NCI-H128 (cell line): ENCODE results near the gene TIMM29.
"Not testable (repeated sequence)": the region's sequence is repeated elsewhere in the genome, so short reads cannot be mapped to it uniquely, and the experiment has no call there.

ENCODE experiments used
- DNase-seq: peaks from one replicate; lab custom pipeline; 2025; ENCODE audit not compliant: unreplicated experiment; lab: John Stamatoyannopoulos, UW

The TIMM29 gene

GRCh38 chr19:10936661-10937084 is 8.1 kb downstream of the TIMM29 start:
- peak; percentile 79 for DNase-seq

- DNase-seq: not testable (repeated sequence)
These were observed 13.0 kb downstream of the TIMM29 start for GRCh38 chr19:10941649-10942048.

- not testable (repeated sequence) for DNase-seq
These were observed 14.8 kb downstream of the TIMM29 start for GRCh38 chr19:10943412-10943811.

GRCh38 chr19:10945264-10945663 is 16.7 kb downstream of the TIMM29 start:
- no peak for DNase-seq

- DNase-seq: no peak
These were observed 18.5 kb downstream of the TIMM29 start for GRCh38 chr19:10946958-10947657.

GRCh38 chr19:10952809-10953208 is 24.2 kb downstream of the TIMM29 start:
- no peak for DNase-seq

- not testable (repeated sequence) for DNase-seq
These were observed 30.8 kb downstream of the TIMM29 start for GRCh38 chr19:10959277-10959968.

- peak; percentile 93 for DNase-seq
These were observed 31.9 kb downstream of the TIMM29 start, which contains the start of gene SMARCA4 for GRCh38 chr19:10960314-10961072. TSS of gene SMARCA4 (plus strand) at chr19:10961030. CDS start at chr19:10984152, 23,122 bp downstream.

- DNase-seq: no peak
These were observed 32.7 kb downstream of the TIMM29 start for GRCh38 chr19:10961073-10961860.

- no peak for DNase-seq
These were observed 34.3 kb downstream of the TIMM29 start for GRCh38 chr19:10962863-10963262.

GRCh38 chr19:10963865-10964264 is 35.3 kb downstream of the TIMM29 start:
- DNase-seq: no peak

- DNase-seq: no peak
These were observed 36.3 kb downstream of the TIMM29 start for GRCh38 chr19:10964903-10965302.

GRCh38 chr19:10965398-10965797 is 36.8 kb downstream of the TIMM29 start:
- no peak for DNase-seq

GRCh38 chr19:10966809-10967208 is 38.2 kb downstream of the TIMM29 start:
- no peak for DNase-seq

- no peak for DNase-seq
These were observed 40.0 kb downstream of the TIMM29 start for GRCh38 chr19:10968527-10969135.

- no peak for DNase-seq
These were observed 42.6 kb downstream of the TIMM29 start for GRCh38 chr19:10971107-10971726.

- no peak for DNase-seq
These were observed 46.9 kb downstream of the TIMM29 start for GRCh38 chr19:10975374-10976130.

GRCh38 chr19:10976131-10976892 is 47.7 kb downstream of the TIMM29 start:
- no peak for DNase-seq

- DNase-seq: no peak
These were observed 49.1 kb downstream of the TIMM29 start for GRCh38 chr19:10977742-10978092.
